Peyer's patch (tissue), 4 donors: ENCODE measurements around the gene NFRKB.

Source experiments
- CTCF ChIP-seq, 6 experiments: fragments of 450-650 bp in 4 of 6; fragments of 200-600 bp in 2 of 6; sonication (generic) in 1 of 6; IDR thresholded peaks; one replicate each; pipeline ENCODE4 v1.5.1; 2017 to 2019; ENCODE audit warnings: antibody characterized with exemption in 6 of 6, mild to moderate bottlenecking in 3 of 6, moderate library complexity in 1 of 6
- POLR2A ChIP-seq, 2 donors: fragments of 450-650 bp; IDR thresholded peaks; one replicate each; pipeline ENCODE4 v1.5.1; 2017; ENCODE audit warnings: antibody characterized with exemption in 2 of 2, mild to moderate bottlenecking in 2 of 2, moderate library complexity in 2 of 2

- TF ChIP-seq CTCF (IDR thresholded peaks at IDR 0.05) (no peak), POLR2A (IDR thresholded peaks at IDR 0.05) (peak in 1 of 2 donors; percentile 39)
These were observed 48.7 kb downstream of the NFRKB start for GRCh38 chr11:129846508-129847335.
